Activated T-helper 9 cell treated with anti-CD3 and anti-CD28 coated beads, Interleukin-2, amount 50 U/mL, for 16 hours (primary cell): ENCODE data around the gene CCNF.
"Not testable (repeated sequence)": the region's sequence is repeated elsewhere in the genome, so short reads cannot be mapped to it uniquely, and the experiment has no call there.

Experiments used
- DNase-seq: peaks from one replicate; pipeline ENCODE4 v3.0.0-alpha.2; 2020; ENCODE audit warnings: low read depth

CCNF gene

DNA sequence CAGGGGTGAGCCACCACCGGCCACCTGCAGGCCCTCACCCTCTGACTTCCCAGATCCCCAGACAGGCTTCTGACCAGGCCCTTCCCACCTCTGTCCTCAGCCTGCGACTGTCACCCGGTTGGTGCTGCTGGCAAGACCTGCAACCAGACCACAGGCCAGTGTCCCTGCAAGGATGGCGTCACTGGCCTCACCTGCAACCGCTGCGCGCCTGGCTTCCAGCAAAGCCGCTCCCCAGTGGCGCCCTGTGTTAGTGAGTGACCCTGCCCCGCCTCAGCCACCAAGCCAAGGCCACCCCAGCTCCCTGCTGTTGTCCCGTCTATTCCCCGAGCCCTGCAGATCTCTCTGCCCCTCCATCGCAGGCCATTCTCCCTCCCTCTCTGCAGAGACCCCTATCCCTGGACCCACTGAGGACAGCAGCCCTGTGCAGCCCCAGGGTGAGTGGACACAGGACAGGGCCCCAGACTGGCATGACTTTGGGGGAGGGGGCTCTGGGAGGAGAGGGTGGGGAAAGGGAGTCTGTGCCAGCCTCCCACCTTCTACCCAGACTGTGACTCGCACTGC lies 43.7 kb downstream of the CCNF start:
- no peak for DNase-seq

DNA sequence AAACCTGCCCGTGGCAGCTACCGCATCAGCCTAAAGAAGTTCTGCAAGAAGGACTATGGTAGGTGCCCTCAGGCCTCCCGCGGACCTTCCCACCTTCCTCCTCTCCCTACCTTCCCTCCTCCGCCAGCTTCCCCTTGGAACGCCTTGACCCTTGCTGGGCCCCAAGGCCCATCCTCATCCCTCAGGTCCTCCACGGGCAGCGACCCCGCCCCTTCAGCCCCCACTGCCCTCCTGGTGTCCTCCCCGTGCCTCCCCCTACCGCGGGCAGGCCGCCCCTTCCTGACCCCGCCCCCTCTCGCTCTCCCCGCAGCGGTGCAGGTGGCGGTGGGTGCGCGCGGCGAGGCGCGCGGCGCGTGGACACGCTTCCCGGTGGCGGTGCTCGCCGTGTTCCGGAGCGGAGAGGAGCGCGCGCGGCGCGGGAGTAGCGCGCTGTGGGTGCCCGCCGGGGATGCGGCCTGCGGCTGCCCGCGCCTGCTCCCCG lies 44.2 kb downstream of the CCNF start:
- DNase-seq = no peak

- peak; percentile 47 for DNase-seq
Observed at GRCh38 chr16:2473999-2474876, 45.0 kb downstream of the CCNF start.

DNA sequence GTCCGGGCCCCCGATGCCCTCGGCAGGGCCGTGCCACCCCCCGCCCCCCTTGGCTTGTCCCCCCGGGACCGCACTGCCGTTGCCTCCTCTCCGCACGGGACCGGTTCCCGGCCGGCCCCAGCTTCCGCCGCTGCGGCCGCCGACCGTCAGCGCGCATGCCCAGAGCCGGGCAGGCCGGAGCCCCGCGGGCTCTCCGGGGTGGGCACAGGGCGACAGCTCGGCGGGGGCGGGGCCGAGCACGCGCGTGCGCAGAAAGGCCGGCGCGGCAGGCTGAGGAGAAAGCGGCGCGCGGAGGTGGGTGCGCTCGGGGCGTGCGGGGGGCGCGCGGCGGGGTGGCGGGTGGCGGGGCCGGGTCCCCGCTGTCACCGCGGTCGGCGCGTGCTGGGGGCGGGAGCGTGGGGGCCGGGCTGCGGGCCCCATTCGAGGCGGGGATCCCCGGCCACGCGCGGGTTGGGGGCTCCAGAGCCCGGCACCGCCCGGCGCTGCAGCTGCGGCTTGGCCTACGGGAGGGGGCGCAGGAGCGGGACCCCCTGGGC lies 45.7 kb downstream of the CCNF start, which contains the start of gene TBC1D24:
TBC1D24 (plus strand) TSS at position 251 of the 536 bp plus-strand sequence. CDS start 21,022 bp downstream, outside the sequence.
- peak; percentile 72 for DNase-seq

DNA sequence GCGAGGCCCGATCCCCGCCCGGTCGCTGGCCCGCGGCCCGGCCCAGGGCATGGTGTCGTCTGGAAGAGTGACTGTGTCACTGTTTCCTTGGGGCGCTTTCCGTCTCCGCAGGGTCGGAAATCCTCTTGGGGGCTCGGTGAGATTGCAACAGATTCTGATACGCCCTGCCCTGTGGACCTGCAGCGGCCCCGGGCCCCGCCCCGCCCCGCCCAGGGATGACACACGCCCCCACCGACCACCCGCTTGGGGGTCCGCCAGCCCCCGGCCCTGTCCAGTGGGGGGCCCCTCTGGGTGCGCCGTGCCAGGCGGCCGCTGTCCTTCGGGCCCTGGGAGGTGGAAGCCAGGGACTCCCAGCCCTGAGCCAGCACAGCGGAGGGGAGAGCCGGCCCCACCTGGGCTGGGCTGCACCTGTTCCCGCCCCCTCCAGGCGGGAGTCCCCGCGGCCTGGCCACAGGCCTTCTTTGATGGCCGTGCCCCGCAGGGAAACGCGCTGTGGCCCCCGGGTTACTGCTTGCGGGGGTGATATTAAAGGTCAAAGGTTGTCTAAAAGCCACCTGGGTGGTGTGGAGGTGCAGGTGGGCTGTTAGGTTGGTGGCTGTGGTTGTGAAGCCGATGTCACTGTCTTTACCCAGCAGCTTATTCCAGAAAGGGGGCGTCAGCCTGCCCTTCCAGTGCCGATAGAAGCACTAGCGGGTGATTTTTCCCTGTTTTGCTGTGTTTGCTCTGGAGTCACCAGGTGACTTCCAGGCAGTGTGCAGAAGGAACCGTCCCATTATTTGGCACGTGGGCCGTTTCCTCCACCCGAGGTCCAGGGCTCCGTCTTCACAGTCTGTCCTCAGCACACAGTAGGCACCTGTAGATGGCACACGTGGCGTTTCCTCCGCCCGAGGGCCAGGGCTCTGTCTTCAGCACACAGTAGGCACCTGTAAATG lies 46.4 kb downstream of the CCNF start:
- no peak for DNase-seq

GRCh38 chr16:2476345-2476720 lies 47.1 kb downstream of the CCNF start:
- no peak for DNase-seq

DNA sequence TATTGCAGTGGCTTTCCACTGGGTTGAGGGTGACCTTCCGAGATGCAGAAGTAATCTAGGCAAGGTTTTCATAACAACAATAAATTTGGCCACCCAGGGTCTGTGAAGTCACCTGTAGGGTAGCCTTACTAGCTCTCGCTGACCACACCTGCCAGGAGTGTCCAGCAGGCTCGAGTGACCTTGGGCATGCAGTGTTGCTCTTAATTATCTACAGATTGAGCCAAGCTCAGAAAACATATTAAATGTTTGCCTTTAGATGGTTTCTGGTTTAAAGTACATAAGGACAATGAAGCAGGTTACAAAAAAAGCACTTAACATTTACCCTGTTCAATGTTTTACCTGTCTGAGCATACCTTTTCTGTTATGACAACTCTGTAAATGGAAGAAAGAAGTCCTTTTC lies 47.5 kb downstream of the CCNF start:
- DNase-seq = no peak

- DNase-seq = no peak
Observed at GRCh38 chr16:2477327-2477726, 48.1 kb downstream of the CCNF start.

DNA sequence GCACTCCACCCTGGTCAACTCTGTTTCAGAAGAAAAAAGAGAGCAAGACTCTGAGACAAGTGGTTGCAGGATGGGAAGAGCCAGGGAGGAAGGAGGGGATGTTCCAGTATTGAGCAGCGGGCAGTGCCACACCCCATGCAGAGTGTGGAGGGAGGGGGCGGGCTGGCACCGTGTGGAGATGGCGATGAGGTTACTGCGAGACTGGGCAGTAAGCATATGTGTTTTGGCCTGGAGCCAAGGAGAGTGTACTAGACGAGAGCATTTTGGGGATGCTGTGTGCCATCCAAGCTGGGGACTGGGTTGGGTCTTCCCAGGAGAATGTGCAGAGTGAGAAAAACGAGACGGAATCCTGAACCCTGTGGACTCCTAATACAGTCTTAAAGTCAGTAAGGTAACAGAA lies 49.0 kb downstream of the CCNF start:
- DNase-seq = no peak

DNA sequence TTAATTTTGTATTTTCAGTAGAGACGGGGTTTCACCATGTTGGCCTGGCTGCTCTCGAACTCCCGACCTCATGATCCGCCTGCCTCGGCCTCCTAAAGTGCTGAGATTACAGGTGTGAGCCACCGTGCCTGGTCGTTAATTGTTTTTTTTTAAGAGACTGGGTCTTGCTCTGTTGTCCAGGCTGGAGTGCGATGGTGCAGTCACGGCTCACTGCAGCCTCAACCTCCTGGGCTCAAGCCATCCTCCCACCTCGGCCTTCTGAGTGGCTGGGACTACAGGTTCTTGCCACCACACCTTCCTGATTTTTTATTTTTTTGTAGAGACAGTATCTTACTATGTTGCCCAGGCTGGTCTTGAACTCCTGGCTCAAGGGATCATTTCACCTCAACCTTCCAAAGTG lies 50.7 kb downstream of the CCNF start:
- DNase-seq = not testable (repeated sequence)

DNA sequence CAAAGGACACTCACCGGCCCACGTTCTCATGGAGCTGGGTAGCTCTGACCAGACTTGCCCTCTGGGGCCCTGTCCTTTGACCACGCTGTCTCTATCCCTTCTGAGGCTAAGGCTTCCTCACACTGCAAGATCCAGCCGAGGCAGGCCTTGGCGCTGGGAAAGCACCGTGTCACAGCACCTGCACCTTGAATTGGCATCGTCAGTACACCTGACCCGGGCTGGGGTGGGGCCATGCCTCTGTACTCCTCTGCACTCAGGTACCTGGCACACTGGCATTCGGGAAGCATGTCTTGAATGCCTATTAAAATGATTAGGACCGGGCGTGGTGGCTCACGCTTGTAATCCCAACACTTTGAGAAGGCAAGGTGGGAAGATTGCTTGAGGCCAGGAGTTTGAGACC lies 51.7 kb downstream of the CCNF start:
- DNase-seq = no peak

- no peak for DNase-seq
Observed at GRCh38 chr16:2481676-2482075, 52.4 kb downstream of the CCNF start.

DNA sequence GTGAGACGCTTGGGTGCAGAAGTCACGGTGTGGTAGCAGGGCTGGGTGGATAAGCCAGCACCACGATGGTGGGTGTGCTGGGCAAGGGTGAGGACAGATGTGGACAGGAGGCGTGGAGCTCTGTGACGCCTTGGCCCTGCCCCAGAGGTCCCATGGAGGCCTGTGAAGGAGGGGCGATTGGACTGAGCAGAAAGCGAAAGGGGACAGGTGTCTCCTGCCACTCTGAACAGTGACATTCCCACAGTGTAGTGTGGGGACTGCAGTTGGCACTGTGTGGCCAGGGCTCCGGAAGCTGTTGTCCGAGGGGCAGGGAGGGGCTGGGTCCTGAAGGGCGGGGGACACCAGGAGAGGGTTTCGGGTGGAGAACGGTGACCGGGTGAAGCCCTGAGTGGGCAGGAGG lies 53.0 kb downstream of the CCNF start:
- DNase-seq = no peak

DNA sequence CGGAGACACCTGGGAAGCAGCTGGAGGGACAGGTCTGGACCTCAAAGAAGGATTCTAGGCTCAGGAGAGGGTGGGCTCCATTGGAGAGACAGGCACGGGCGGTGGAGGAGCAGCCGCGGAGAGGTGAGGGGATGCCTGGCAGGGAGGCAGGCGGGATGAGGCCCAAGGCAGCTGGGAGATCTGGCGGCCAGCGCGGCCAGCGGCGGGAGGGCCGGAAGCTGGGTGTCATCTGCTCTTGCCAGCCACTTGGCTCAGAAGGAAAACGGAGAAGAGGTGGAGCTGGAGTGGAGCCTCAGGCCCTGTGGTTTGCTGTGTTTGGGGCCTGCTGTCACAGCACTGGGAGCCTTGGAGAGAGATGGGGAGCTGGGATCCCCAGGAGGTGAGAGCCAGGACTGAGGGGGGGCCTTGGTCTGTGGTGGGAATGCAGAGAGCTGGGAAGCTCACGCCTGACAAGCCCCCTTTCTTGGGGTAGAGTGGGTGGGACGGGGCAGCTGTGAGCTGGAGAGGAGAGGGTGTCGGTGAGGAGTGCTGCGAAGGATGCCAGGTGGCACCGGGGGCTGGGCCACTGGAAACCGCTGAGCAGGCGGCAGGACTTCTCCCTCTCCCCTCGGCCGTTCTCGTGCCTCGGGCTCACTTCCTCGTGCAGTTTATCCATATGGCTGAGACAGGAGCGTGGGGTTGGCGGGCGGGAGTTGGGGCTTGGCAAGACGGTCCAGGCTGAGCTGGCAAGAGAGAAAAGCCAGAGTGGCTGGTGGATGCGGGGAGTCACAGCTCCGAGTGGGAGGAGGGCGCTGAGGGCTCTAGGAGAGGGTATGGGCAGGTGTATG lies 53.7 kb downstream of the CCNF start:
- DNase-seq = no peak

DNA sequence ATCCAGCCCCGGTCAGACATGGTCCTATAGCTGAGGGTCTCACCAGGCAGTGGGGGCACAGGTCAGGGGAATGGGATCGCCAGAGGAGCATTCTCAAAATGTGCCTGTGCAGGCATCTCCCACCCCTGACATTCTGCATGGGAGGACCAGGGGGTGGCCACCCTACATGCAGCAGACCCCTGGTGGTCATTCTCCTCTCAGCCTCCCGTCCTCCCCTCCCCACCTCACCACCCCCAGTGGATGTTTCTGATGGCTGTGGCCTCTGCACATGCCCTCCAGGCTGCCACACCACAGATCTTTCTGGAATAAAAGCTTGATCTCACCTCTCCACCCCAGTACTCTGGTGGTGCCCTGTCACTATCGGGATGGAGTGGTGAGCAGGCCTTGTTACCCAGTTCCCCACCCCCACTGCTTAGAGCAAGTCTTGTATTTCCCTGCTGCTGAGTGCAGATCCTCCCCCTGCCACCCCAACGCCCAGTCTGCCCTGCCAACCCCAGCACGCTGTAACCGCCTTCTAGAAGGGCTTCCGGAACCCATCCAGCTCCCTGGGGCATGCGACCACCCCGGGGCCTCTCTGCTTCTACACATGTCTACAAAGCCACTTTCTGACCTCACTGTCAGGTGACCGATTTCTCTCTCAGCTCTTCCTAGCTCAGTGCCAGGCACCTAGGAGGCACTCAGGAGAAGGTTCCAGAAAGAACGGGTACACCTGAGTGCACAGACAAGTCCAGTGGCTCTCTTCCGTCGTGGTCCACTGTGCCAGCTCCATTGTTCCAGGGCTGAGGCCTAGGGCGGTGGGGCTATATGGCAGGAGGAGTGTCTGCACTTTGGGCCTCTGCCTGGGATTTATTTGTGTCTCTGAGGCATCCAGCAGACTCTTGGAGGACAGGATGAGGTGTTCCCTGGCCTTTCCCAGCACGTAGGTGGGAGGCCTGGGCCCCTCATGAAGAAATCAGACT lies 55.0 kb downstream of the CCNF start:
- DNase-seq = no peak

DNA sequence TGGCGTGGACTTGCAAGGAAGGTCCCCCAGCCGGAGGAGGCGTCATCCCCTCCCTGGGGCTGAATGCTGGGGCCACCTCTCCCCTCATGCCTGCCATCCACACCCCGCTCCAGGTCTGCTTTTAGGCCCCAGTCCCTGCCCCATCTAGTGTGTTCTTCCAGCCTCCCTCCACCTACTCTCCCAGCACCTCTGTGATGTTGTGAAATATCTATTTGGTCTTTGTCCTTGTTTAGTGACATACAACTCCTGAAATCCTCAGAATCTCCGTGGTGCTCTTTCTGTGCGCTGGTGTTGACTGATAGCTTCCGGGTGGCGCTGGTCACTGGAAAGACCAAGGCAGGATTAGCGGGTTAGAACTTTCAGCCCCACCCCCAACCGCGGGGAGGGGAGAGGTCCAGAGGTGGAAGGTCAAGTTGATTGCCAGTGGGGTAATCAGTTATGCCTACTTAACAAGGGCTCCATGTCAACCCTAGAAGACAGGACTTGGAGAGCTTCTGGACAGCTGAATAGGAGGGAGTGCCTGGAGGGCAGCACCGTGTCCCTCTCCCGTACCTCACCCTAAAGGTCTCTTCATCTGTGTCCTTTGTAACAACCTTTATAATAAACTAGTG lies 55.8 kb downstream of the CCNF start:
- DNase-seq = no peak

GRCh38 chr16:2485811-2486507 lies 56.7 kb downstream of the CCNF start:
- DNase-seq = no peak

DNA sequence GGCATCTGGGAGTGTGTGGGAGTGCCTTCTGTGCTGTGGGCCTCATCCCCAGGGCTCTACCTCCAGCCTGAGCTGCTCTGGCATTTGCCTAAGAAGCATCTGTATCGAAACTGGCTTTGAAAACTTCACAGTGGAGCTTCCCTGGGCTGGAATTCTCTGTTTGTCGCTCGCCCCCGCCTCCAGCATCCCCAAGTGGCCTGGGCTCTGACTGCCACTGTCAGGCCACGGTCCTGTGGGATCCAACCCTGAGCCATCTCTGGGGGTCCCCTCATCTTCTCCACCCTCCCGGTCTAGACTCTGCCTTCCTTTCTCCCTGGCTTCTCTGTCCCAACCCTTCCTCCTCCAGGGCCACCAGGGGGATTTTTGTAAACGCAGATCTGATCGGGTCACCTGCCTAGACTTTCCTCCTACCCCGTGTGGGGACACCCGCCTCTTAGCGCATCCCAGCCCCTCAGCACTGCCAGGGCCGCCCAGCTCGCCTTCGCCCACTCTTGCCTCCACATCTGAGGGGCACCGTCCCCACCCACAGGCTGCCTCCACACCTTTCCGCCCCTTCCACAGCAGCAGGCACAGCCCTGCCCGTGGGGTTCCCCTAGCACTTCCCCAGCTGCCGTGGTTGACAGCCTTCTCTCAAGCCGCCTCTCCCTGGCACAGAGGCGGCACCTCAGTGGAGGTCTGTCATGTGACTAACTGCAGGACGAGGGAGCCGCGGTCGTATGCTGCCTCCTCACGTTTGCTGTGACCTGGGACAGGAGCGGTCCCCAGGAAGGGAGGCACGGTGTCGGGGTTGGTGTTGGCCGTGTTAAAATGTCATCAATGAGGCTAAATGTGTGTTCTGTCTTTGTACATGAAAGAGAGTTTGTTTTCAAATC lies 57.6 kb downstream of the CCNF start:
- DNase-seq = peak; percentile 61
